Subcutaneous abdominal adipose tissue (tissue), 5 donors: ENCODE measurements around the gene VSIG2.
A peak's percentile ranks its signal among the peaks of the same experiment; 100 is the strongest.

Experiments
- H3K27ac ChIP-seq: one replicate; pipeline ENCODE4 v1.7.0; 2013; ENCODE audit warnings: low read depth, mild to moderate bottlenecking, inconsistent platforms, low read length, moderate library complexity
- H3K27me3 ChIP-seq, 5 donors: one replicate each; pipeline ENCODE4 v1.7.0; 2013; ENCODE audit warnings: low read length in 5 of 5, inconsistent platforms in 1 of 5; ENCODE audit not compliant: control insufficient read depth in 5 of 5, insufficient read depth in 4 of 5
- H3K36me3 ChIP-seq, 5 donors: one replicate each; pipeline ENCODE4 v1.7.0; 2013; ENCODE audit warnings: low read length in 5 of 5; ENCODE audit not compliant: control insufficient read depth in 5 of 5, insufficient read depth in 5 of 5
- H3K4me1 ChIP-seq, 5 donors: one replicate each; pipeline ENCODE4 v1.7.0; 2013; ENCODE audit warnings: low read length in 5 of 5, mild to moderate bottlenecking in 3 of 5, moderate library complexity in 1 of 5; ENCODE audit not compliant: control insufficient read depth in 5 of 5, insufficient read depth in 5 of 5
- H3K4me3 ChIP-seq, 5 donors: one replicate each; pipeline ENCODE4 v1.7.0; 2013; ENCODE audit warnings: low read length in 5 of 5, low read depth in 1 of 5
- H3K9ac ChIP-seq, 5 donors: one replicate each; pipeline ENCODE4 v1.7.0; 2013; ENCODE audit warnings: low read length in 5 of 5, mild to moderate bottlenecking in 4 of 5, moderate library complexity in 3 of 5
- H3K9me3 ChIP-seq, 5 donors: one replicate each; pipeline ENCODE4 v1.7.0; 2013; ENCODE audit warnings: low read length in 5 of 5; ENCODE audit not compliant: control insufficient read depth in 5 of 5
- donor health status: healthy.
- donor health status: healthy.
- donor health status: healthy.
- donor health status: healthy.
- donor health status: healthy.

Gene VSIG2

DNA sequence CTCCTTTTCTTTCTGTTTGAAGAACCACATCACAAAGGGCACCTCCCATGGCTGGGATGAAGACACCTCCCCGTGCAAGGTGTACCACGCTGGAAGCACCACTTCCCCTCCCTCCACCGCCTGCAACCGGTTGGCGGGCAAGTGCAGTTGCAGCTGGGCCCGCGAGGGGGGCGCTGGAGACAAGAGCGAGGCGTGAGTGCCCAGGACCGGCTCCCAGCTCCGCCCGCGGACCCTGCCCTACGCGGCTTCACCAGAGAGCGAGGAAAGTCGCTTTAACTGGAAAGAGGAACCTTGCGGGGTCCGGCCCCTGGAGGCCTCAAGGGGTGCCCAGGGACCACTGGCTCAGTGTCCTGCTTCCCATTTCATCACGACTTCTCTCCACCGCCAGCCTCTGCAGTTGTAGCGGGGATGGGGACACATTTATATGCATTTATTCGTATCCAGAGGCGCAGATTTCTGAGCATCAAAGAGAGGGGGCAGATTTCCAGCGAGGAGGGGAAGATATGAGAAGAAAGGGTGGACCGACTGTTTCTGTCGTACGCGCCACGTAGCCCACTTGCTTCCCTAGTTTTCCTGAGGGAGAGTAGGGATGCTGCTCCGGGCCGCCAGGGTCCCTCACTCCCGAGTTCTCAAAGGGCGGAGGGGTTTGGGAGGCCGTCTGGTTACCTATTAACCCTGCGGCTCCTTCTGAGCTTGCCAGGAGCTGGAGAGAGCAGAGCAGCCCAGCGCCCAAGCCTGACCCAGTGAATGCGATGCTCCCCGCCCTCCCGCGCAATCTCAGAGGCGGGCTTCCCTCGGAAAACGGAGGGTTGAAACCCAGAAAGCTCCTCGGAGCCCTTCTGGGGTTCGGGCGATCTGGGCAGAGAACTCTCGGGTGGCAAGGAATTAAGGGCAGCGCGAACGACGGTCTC is 6.6 kb upstream of the VSIG2 start:
- H3K9me3 ChIP-seq = no peaks in the 10 kb centered on the region
- H3K36me3 ChIP-seq = peaks cover 0 to 20% (median 17%) of the 10 kb centered on the region in 5 donors
- H3K4me1 ChIP-seq = peaks cover 2 to 84% (median 44%) of the 10 kb centered on the region in 5 donors
- H3K27ac ChIP-seq = peak overlapping the region; percentile 65
- peak overlapping the region in 2 of 5 donors; percentile 44 to 73 for H3K9ac ChIP-seq
- H3K4me3 ChIP-seq = peak overlapping the region; percentile 56 to 88 (median 76)
- peaks cover 21 to 58% (median 53%) of the 10 kb centered on the region in 5 donors for H3K27me3 ChIP-seq

DNA sequence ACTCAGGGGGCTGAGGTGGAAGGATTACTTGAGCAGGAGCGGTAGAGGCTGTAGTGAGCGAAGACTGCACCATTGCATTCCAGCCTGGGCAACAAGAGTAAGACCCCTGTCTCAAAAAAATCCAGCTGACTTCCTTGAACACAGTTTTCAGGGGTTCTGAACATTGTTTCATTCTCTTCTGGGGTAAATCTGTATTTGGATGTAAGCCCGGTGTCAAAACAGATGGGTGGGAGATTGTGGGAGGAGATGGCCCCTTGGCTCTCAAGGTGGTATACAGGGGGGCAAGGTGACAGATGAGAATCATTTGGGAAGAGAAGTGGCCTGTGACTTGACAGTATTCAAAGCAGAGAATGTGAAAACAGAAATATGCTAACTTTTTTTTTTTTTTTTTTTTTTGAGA is 5.3 kb upstream of the VSIG2 start:
- H3K9me3 ChIP-seq = no peaks in the 10 kb centered on the region
- no peak overlapping the region for H3K27ac ChIP-seq
- H3K36me3 ChIP-seq = peaks cover 0 to 28% (median 21%) of the 10 kb centered on the region in 5 donors
- no peak overlapping the region for H3K4me3 ChIP-seq
- no peak overlapping the region for H3K9ac ChIP-seq
- H3K4me1 ChIP-seq = peaks cover 3 to 83% (median 31%) of the 10 kb centered on the region in 5 donors
- peaks cover 21 to 60% (median 49%) of the 10 kb centered on the region in 5 donors for H3K27me3 ChIP-seq

DNA sequence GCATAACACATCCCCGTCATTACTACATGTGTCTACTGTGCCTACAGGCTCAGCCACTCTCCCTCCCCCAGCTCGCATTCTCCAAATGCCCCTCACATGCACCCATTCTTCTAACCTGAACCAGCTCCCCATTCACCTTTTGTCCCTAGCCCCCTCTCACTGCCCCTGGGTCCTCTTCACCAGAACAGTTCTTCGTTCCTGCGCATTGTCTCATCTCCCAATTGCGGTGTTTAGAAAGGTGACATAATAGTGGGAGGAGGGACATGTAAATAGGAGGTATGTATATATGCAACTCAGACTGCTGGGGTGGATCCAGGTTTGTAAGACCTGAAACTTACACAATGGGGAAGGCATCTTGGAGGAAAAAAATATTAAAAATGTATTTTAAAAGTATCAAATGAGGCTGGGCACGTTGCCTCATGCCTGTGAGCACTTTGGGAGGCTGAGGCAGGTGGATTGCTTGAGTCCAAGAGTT is 4.7 kb upstream of the VSIG2 start:
- Histone ChIP-seq H3K9me3 (no peaks in the 10 kb centered on the region), H3K4me1 (peaks cover 3 to 83% (median 33%) of the 10 kb centered on the region in 5 donors), H3K27ac (no peak overlapping the region), H3K27me3 (peaks cover 19 to 60% (median 46%) of the 10 kb centered on the region in 5 donors), H3K36me3 (peaks cover 0 to 28% (median 21%) of the 10 kb centered on the region in 5 donors), H3K4me3 (no peak overlapping the region), H3K9ac (no peak overlapping the region)

- Histone ChIP-seq H3K27me3 (peaks cover 15 to 60% (median 43%) of the 10 kb centered on the region in 5 donors), H3K27ac (no peak overlapping the region), H3K4me3 (no peak overlapping the region), H3K36me3 (peaks cover 0 to 30% (median 21%) of the 10 kb centered on the region in 5 donors), H3K4me1 (peaks cover 3 to 84% (median 31%) of the 10 kb centered on the region in 5 donors), H3K9ac (no peak overlapping the region), H3K9me3 (no peaks in the 10 kb centered on the region)
Measured at GRCh38 chr11:124756033-124756752, 4.1 kb upstream of the VSIG2 start.

DNA sequence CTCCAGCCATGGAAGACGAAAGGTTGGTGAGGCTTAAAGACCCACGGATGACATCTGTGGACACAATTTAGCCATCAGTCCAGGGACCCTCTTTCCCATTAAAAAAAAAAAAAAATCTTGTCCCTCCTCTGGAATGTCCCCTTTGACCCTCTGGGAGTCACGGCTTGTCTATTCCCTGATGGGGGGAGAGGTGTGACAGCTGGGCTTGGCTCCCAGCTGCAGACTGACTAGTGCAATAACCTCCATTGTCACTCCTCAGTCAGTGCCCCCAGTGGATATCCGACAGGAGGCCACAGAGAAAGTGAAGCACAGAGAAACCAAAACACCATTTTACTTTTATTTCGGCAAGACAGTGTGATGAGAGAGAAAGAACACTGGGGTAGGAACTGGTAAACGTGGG is 2.7 kb upstream of the VSIG2 start:
- H3K27ac ChIP-seq = no peak overlapping the region
- H3K9me3 ChIP-seq = no peaks in the 10 kb centered on the region
- peaks cover 5 to 51% (median 39%) of the 10 kb centered on the region in 5 donors for H3K27me3 ChIP-seq
- peaks cover 0 to 30% (median 21%) of the 10 kb centered on the region in 5 donors for H3K36me3 ChIP-seq
- H3K4me1 ChIP-seq = peaks cover 3 to 87% (median 33%) of the 10 kb centered on the region in 5 donors
- H3K9ac ChIP-seq = no peak overlapping the region
- H3K4me3 ChIP-seq = no peak overlapping the region

DNA sequence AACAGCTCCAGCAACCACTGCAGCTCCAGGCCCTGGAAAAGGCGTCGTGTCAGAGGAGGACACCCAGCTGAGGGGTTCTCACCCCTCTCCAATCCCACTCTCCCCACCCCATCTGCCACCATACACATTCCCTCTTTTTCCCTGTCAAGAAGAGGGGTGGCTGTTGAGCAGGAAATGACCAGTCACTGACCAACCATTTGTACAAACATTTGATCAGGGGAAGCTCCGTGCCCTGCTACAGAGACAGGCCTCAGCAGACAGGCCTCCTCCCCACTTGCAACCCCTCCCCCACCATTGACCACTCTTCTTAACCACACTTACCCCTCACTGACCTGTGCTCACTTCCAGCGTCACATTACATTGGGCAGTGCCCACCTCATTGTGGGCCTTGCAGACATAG is 2.3 kb upstream of the VSIG2 start:
- no peaks in the 10 kb centered on the region for H3K9me3 ChIP-seq
- H3K4me1 ChIP-seq = peaks cover 3 to 90% (median 32%) of the 10 kb centered on the region in 5 donors
- H3K27me3 ChIP-seq = peaks cover 2 to 47% (median 37%) of the 10 kb centered on the region in 5 donors
- H3K9ac ChIP-seq = no peak overlapping the region
- H3K4me3 ChIP-seq = no peak overlapping the region
- H3K27ac ChIP-seq = no peak overlapping the region
- peaks cover 0 to 33% (median 21%) of the 10 kb centered on the region in 5 donors for H3K36me3 ChIP-seq

DNA sequence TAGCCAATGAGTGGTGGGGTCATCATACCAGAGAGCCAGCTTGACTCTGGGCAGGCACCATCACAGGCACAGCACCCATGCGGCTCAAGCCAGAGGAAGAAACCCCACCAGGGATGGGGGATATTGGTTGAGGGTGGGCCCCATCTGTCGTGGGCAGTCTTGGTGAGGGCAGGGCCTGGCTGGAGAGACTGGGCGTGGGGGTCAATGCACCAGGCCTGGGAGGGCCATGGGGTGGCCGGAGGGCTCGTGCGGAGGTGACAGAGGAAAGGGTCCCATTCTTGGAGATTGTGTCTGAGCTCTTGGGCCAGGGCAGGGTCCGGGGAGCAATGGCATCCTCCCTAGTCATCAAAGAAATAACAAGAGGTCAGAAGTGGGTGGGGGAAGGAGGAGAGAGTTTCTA is 1.6 kb upstream of the VSIG2 start:
- Histone ChIP-seq H3K4me3 (no peak overlapping the region), H3K9me3 (no peaks in the 10 kb centered on the region), H3K36me3 (peaks cover 0 to 33% (median 21%) of the 10 kb centered on the region in 5 donors), H3K9ac (no peak overlapping the region), H3K27me3 (peaks cover 0 to 41% (median 31%) of the 10 kb centered on the region in 5 donors), H3K4me1 (peaks cover 2 to 90% (median 28%) of the 10 kb centered on the region in 5 donors), H3K27ac (no peak overlapping the region)

- peaks cover 1 to 90% (median 24%) of the 10 kb centered on the region in 5 donors for H3K4me1 ChIP-seq
- H3K4me3 ChIP-seq = no peak overlapping the region
- H3K27ac ChIP-seq = no peak overlapping the region
- H3K9me3 ChIP-seq = no peaks in the 10 kb centered on the region
- H3K36me3 ChIP-seq = peaks cover 0 to 33% (median 21%) of the 10 kb centered on the region in 5 donors
- peaks cover 2 to 42% (median 33%) of the 10 kb centered on the region in 5 donors for H3K27me3 ChIP-seq
- no peak overlapping the region for H3K9ac ChIP-seq
Measured at GRCh38 chr11:124753205-124753604, 1.1 kb upstream of the VSIG2 start.

- H3K9ac ChIP-seq = no peak overlapping the region
- H3K4me1 ChIP-seq = peaks cover 0 to 90% (median 23%) of the 10 kb centered on the region in 5 donors
- H3K9me3 ChIP-seq = no peaks in the 10 kb centered on the region
- peaks cover 0 to 33% (median 21%) of the 10 kb centered on the region in 5 donors for H3K36me3 ChIP-seq
- H3K27me3 ChIP-seq = peaks cover 2 to 39% (median 38%) of the 10 kb centered on the region in 5 donors
- H3K4me3 ChIP-seq = no peak overlapping the region
- no peak overlapping the region for H3K27ac ChIP-seq
Measured at GRCh38 chr11:124752471-124753102, 532 bp upstream of the VSIG2 start.
